ENCODE results near the gene MIDN.

DNA sequence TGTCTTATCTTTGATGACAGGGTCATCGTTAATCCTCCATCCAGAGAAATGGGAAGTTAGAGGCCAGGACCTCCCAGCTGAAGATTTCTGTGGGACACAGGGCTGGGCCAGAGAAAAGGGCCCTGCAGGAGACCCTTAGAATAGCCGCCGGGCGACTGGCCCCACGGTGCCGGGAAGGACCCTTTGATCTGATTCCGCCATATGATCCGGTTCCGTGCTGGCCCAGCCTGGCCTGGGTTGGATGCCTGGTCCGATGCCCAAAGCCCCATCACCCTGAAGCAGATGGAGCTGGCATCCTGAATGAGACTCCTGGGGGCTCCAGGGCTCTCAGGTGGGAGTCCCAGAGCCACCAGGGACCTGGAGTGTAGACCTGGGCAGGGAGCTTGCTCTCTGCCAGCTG is 48.9 kb upstream of the MIDN start:
- TF ChIP-seq YY1 (IDR thresholded peaks at IDR 0.05; ENCODE audit: insufficient read depth, insufficient read length) (no peak), SUZ12 (IDR thresholded peaks at IDR 0.05; ENCODE audit: extremely low read depth, insufficient read depth, insufficient read length) (no peak), ZNF274 (IDR thresholded peaks at IDR 0.05; ENCODE audit: low read depth, low read length) (no peak)
